Activated B cell treated with CpG ODN at 0.5 μM for 24 hours (primary cell): ENCODE data around the gene PTTG1IP. TPM values are rescaled to one million over a fixed set of nuclear protein-coding genes. Genes with fewer than 3 reads are reported as not detected.

Experiments used
- ATAC-seq: fragments of 200-7000 bp; cut with Tn5 transposase; one replicate; pipeline ENCODE4 v1.10.0; 2021; ENCODE audit warnings: low read depth, mild to moderate bottlenecking, moderate library complexity
- CTCF ChIA-PET: fragments of 350-600 bp; sonication (Branson Sonifier 250); formaldehyde crosslinking; loops from one replicate; lab custom pipeline; 2021; ENCODE audit warnings: antibody characterized with exemption; lab: Charles Lee
- POLR2A ChIA-PET: fragments of 350-600 bp; sonication (Branson Sonifier 250); formaldehyde crosslinking; loops from one replicate; lab custom pipeline; 2021; ENCODE audit warnings: antibody characterized with exemption; lab: Charles Lee
- DNase-seq: peaks from one replicate; pipeline ENCODE4 v3.0.0; 2022
- H3K27ac Mint-ChIP-seq: one replicate; pipeline ENCODE4 v1.8.0; 2020; ENCODE audit warnings: mixed read lengths
- H3K27me3 Mint-ChIP-seq: one replicate; pipeline ENCODE4 v1.8.0; 2021; ENCODE audit warnings: mixed read lengths
- H3K36me3 Mint-ChIP-seq: one replicate; pipeline ENCODE4 v1.8.0; 2021; ENCODE audit warnings: low read depth, mixed read lengths
- H3K4me1 Mint-ChIP-seq: one replicate; pipeline ENCODE4 v1.8.0; 2021; ENCODE audit warnings: mixed read lengths
- H3K4me3 Mint-ChIP-seq: one replicate; pipeline ENCODE4 v1.8.0; 2020; ENCODE audit warnings: mild to moderate bottlenecking, mixed read lengths
- H3K9me3 Mint-ChIP-seq: one replicate; pipeline ENCODE4 v1.8.0; 2020; ENCODE audit warnings: mixed read lengths
- intact Hi-C: fragments of 100-400 bp; cut with micrococcal nuclease; formaldehyde crosslinking; loops from one replicate; pipeline ENCODE4 v1.15.1; 2024
- total RNA-seq: library from RNA; stranded (reverse); gene quantifications from 2 replicates; pipeline ENCODE4 v1.2.3, GENCODE V29; 2022
- TF ChIP-seq, protein P1 (sequence below): fragments of 200-600 bp; IDR thresholded peaks from one replicate; pipeline ENCODE4 v1.8.0; 2022; ENCODE audit warnings: antibody characterized with exemption, mild to moderate bottlenecking

PTTG1IP gene
- total RNA-seq, 1 donor from 2014 or later, result 36.6 TPM

- CTCF ChIA-PET, result no interaction called here
- no peak for ATAC-seq
- Mint-ChIP-seq H3K9me3 (no peaks in the 10 kb centered on the region), H3K4me3 (no peak overlapping the region), H3K36me3 (peaks cover 35% of the 10 kb centered on the region), H3K27ac (no peak overlapping the region), H3K27me3 (no peaks in the 10 kb centered on the region), H3K4me1 (peaks cover 7% of the 10 kb centered on the region)
- POLR2A ChIA-PET, result interaction anchor here (1.6 kb wide), 1 partner anchor 13 kb away, joined by 4 read pairs; the partner anchor contains the start of gene PTTG1IP
- DNase-seq, result no peak
- TF ChIP-seq, protein P1, sequence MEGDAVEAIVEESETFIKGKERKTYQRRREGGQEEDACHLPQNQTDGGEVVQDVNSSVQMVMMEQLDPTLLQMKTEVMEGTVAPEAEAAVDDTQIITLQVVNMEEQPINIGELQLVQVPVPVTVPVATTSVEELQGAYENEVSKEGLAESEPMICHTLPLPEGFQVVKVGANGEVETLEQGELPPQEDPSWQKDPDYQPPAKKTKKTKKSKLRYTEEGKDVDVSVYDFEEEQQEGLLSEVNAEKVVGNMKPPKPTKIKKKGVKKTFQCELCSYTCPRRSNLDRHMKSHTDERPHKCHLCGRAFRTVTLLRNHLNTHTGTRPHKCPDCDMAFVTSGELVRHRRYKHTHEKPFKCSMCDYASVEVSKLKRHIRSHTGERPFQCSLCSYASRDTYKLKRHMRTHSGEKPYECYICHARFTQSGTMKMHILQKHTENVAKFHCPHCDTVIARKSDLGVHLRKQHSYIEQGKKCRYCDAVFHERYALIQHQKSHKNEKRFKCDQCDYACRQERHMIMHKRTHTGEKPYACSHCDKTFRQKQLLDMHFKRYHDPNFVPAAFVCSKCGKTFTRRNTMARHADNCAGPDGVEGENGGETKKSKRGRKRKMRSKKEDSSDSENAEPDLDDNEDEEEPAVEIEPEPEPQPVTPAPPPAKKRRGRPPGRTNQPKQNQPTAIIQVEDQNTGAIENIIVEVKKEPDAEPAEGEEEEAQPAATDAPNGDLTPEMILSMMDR, result no peak
- intact Hi-C loops, result no loop called here
These were observed 13.8 kb upstream of the PTTG1IP start for GRCh38 chr21:44887126-44887806.

- peaks cover 15% of the 10 kb centered on the region for H3K4me1 Mint-ChIP-seq
- H3K27ac Mint-ChIP-seq, result no peak overlapping the region
- intact Hi-C loops, result no loop called here
- DNase-seq (no peak), ATAC-seq (no peak)
- H3K36me3 Mint-ChIP-seq, result peaks cover 35% of the 10 kb centered on the region
- no peak overlapping the region for H3K4me3 Mint-ChIP-seq
- TF ChIP-seq, protein P1, result no peak
- H3K9me3 Mint-ChIP-seq, result no peaks in the 10 kb centered on the region
- no peaks in the 10 kb centered on the region for H3K27me3 Mint-ChIP-seq
- ChIA-PET POLR2A (interaction anchor here (0.9 kb wide), 1 partner anchor 12 kb away, joined by 3 read pairs; the partner anchor contains the start of gene PTTG1IP), CTCF (no interaction called here)
These were observed 12.9 kb upstream of the PTTG1IP start for GRCh38 chr21:44886113-44887075.

DNA sequence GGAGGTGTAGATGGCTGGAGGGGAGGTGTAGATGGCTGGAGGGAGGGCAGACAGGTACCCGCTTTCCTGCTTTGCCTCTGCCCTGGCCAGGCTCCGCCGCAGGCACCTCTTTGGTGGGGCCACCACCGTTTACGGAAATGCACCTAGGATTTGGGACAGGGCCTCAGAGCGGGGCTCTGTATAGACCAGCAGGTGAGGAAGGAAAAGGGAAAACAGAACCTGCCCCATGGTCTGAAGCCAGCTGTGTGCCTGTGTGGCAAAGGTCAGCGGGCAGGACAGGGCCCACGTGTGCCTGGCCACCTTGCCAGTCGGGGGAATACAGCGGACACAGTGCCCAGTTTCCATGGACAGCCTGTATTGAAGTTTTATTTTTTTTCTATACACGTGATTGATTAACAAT lies 12.1 kb upstream of the PTTG1IP start:
- CTCF ChIA-PET, result no interaction called here
- H3K4me1 Mint-ChIP-seq, result peaks cover 23% of the 10 kb centered on the region
- ATAC-seq (no peak), DNase-seq (no peak)
- POLR2A ChIA-PET, result no interaction called here
- intact Hi-C loops, result no loop called here
- peaks cover 32% of the 10 kb centered on the region for H3K36me3 Mint-ChIP-seq
- TF ChIP-seq, protein P1, result no peak
- no peak overlapping the region for H3K27ac Mint-ChIP-seq
- H3K27me3 Mint-ChIP-seq, result no peaks in the 10 kb centered on the region
- no peaks in the 10 kb centered on the region for H3K9me3 Mint-ChIP-seq
- no peak overlapping the region for H3K4me3 Mint-ChIP-seq

- ATAC-seq, result no peak
- Mint-ChIP-seq H3K36me3 (peaks cover 24% of the 10 kb centered on the region), H3K9me3 (no peaks in the 10 kb centered on the region), H3K27me3 (no peaks in the 10 kb centered on the region), H3K4me3 (no peak overlapping the region), H3K4me1 (peaks cover 34% of the 10 kb centered on the region), H3K27ac (no peak overlapping the region)
- ChIA-PET CTCF (interaction anchor here (0.8 to 1.7 kb wide), 4 partner anchors 9 to 66 kb away, joined by 3 to 6 read pairs (median 4); partner anchors contain the start of gene PTTG1IP), POLR2A (interaction anchor here (1.3 to 1.9 kb wide), 3 partner anchors 10 to 48 kb away, joined by 3 to 7 read pairs (median 4); no protein-coding TSS in a partner anchor)
- TF ChIP-seq, protein P1, result no peak
- intact Hi-C loops, result no loop called here
- no peak for DNase-seq
These were observed 10.6 kb upstream of the PTTG1IP start for GRCh38 chr21:44884097-44884496.
